ENCODE results near the gene KIAA0825. TPM values are rescaled to one million over a fixed set of nuclear protein-coding genes. Genes with fewer than 3 reads are reported as not detected.

KIAA0825 gene
- polyA plus RNA-seq, 1 donor from 2014 or later: 5.1 TPM

DNA sequence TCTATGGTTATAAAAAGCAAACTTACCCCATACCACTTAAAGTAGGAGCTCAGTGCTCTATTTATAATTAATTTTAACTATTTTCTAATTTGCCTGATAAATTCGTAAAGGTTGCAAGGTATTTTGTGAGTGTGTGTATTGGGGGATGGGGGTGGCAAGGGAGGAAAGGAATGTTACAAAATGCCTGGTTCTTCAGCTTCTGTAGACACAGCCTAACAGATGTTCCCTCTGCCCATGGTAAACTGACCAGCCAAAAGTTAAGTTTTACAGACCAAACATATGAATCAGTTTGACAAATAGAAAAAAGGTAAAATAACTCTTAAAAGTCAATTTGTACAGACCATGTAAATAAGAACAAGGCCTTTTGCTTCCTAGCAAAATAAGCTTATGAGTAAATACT, 232.6 kb downstream of the KIAA0825 start:
- TF ChIP-seq TAF1 (IDR thresholded peaks at IDR 0.05; ENCODE audit: low read depth): no peak
- TF ChIP-seq EP300 (conservative IDR thresholded peaks at IDR 0.05; ENCODE audit: poor library complexity, severe bottlenecking): no peak
- TF ChIP-seq, protein P1, sequence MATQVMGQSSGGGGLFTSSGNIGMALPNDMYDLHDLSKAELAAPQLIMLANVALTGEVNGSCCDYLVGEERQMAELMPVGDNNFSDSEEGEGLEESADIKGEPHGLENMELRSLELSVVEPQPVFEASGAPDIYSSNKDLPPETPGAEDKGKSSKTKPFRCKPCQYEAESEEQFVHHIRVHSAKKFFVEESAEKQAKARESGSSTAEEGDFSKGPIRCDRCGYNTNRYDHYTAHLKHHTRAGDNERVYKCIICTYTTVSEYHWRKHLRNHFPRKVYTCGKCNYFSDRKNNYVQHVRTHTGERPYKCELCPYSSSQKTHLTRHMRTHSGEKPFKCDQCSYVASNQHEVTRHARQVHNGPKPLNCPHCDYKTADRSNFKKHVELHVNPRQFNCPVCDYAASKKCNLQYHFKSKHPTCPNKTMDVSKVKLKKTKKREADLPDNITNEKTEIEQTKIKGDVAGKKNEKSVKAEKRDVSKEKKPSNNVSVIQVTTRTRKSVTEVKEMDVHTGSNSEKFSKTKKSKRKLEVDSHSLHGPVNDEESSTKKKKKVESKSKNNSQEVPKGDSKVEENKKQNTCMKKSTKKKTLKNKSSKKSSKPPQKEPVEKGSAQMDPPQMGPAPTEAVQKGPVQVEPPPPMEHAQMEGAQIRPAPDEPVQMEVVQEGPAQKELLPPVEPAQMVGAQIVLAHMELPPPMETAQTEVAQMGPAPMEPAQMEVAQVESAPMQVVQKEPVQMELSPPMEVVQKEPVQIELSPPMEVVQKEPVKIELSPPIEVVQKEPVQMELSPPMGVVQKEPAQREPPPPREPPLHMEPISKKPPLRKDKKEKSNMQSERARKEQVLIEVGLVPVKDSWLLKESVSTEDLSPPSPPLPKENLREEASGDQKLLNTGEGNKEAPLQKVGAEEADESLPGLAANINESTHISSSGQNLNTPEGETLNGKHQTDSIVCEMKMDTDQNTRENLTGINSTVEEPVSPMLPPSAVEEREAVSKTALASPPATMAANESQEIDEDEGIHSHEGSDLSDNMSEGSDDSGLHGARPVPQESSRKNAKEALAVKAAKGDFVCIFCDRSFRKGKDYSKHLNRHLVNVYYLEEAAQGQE (IDR thresholded peaks at IDR 0.05; ENCODE audit: borderline replicate concordance): no peak
- no peak for TF ChIP-seq POLR2AphosphoS5 (IDR thresholded peaks at IDR 0.05)
- no peak for TF ChIP-seq RAD21 (conservative IDR thresholded peaks at IDR 0.05)
- TF ChIP-seq MXI1 (conservative IDR thresholded peaks at IDR 0.05; ENCODE audit: poor library complexity, severe bottlenecking): no peak
- TF ChIP-seq, protein P2, sequence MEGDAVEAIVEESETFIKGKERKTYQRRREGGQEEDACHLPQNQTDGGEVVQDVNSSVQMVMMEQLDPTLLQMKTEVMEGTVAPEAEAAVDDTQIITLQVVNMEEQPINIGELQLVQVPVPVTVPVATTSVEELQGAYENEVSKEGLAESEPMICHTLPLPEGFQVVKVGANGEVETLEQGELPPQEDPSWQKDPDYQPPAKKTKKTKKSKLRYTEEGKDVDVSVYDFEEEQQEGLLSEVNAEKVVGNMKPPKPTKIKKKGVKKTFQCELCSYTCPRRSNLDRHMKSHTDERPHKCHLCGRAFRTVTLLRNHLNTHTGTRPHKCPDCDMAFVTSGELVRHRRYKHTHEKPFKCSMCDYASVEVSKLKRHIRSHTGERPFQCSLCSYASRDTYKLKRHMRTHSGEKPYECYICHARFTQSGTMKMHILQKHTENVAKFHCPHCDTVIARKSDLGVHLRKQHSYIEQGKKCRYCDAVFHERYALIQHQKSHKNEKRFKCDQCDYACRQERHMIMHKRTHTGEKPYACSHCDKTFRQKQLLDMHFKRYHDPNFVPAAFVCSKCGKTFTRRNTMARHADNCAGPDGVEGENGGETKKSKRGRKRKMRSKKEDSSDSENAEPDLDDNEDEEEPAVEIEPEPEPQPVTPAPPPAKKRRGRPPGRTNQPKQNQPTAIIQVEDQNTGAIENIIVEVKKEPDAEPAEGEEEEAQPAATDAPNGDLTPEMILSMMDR (IDR thresholded peaks at IDR 0.05; ENCODE audit: poor library complexity, severe bottlenecking): no peak
- TF ChIP-seq SMC3 (conservative IDR thresholded peaks at IDR 0.05; ENCODE audit: poor library complexity): no peak
- TF ChIP-seq EZH2 (IDR thresholded peaks at IDR 0.05; ENCODE audit: borderline replicate concordance, insufficient read depth, low read length, poor library complexity, severe bottlenecking): no peak
- no peak overlapping the region for H3K9ac ChIP-seq (ENCODE audit: low read length)

DNA sequence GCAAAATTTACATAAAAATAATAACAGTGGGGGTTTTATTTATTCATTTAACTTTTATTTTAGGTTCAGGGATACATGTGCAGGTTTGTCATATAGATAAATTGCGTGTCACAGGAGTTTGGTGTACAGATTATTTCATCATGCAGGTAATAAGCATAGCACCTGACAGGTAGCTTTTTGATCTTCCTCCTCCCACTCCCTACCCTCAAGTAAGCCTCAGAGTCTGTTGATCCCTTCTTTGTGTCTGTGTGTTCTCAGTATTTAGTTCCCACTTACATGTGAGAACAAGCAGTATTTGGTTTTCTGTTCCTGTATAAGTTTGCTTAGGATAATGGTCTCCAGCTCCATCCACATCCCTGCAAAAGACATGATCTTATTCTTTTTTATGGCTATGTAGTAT, 240.3 kb downstream of the KIAA0825 start:
- Histone ChIP-seq H3K27me3 (ENCODE audit: insufficient read depth, low read depth, low read length) (no peaks in the 10 kb centered on the region), H3K9ac (ENCODE audit: low read length) (no peak overlapping the region)

More for the DNA sequence above, 232.6 kb downstream of the KIAA0825 start:
- no peak overlapping the region for H3K4me2 ChIP-seq (ENCODE audit: low read length)
- no peaks in the 10 kb centered on the region for H3K9me3 ChIP-seq (ENCODE audit: low read length)
- no peaks in the 10 kb centered on the region for H3K36me3 ChIP-seq (ENCODE audit: insufficient read depth, low read length)
- no peak overlapping the region for H3K27ac ChIP-seq (ENCODE audit: low read length)
- H3K4me3 ChIP-seq (ENCODE audit: low read length): no peak overlapping the region
- H3K27me3 ChIP-seq (ENCODE audit: insufficient read depth, low read depth, low read length): no peaks in the 10 kb centered on the region
- H4K20me1 ChIP-seq (ENCODE audit: insufficient read depth): no peaks in the 10 kb centered on the region
- no peak overlapping the region for H2AFZ ChIP-seq (ENCODE audit: low read depth, low read length)
- H3K9me2 ChIP-seq (ENCODE audit: insufficient read depth, low read length): no peaks in the 10 kb centered on the region
- H3K79me2 ChIP-seq (replicated peaks; ENCODE audit: insufficient read depth, low read length): no peaks in the 10 kb centered on the region
- H3F3A ChIP-seq (ENCODE audit: insufficient read depth, low read length, poor library complexity, severe bottlenecking): no peaks in the 10 kb centered on the region

More for the DNA sequence above, 240.3 kb downstream of the KIAA0825 start:
- TF ChIP-seq EP300 (conservative IDR thresholded peaks at IDR 0.05; ENCODE audit: poor library complexity, severe bottlenecking) (no peak), SMC3 (conservative IDR thresholded peaks at IDR 0.05; ENCODE audit: poor library complexity) (no peak), MXI1 (conservative IDR thresholded peaks at IDR 0.05; ENCODE audit: poor library complexity, severe bottlenecking) (no peak), TAF1 (IDR thresholded peaks at IDR 0.05; ENCODE audit: low read depth) (no peak), POLR2AphosphoS5 (IDR thresholded peaks at IDR 0.05) (no peak), RAD21 (conservative IDR thresholded peaks at IDR 0.05) (no peak), EZH2 (IDR thresholded peaks at IDR 0.05; ENCODE audit: borderline replicate concordance, insufficient read depth, low read length, poor library complexity, severe bottlenecking) (no peak)
- TF ChIP-seq, protein P1 (IDR thresholded peaks at IDR 0.05; ENCODE audit: borderline replicate concordance): no peak
- TF ChIP-seq, protein P2 (IDR thresholded peaks at IDR 0.05; ENCODE audit: poor library complexity, severe bottlenecking): no peak
- Histone ChIP-seq H3K27ac (ENCODE audit: low read length) (no peak overlapping the region), H3K79me2 (replicated peaks; ENCODE audit: insufficient read depth, low read length) (no peaks in the 10 kb centered on the region), H3K4me2 (ENCODE audit: low read length) (no peak overlapping the region), H2AFZ (ENCODE audit: low read depth, low read length) (no peak overlapping the region), H4K20me1 (ENCODE audit: insufficient read depth) (no peaks in the 10 kb centered on the region), H3K9me2 (ENCODE audit: insufficient read depth, low read length) (no peaks in the 10 kb centered on the region), H3K36me3 (ENCODE audit: insufficient read depth, low read length) (no peaks in the 10 kb centered on the region), H3K9me3 (ENCODE audit: low read length) (no peaks in the 10 kb centered on the region), H3F3A (ENCODE audit: insufficient read depth, low read length, poor library complexity, severe bottlenecking) (no peaks in the 10 kb centered on the region), H3K4me3 (ENCODE audit: low read length) (no peak overlapping the region)
